Measurements from ENCODE around the gene CCDC14.
"Not testable (repeated sequence)": the region's sequence is repeated elsewhere in the genome, so short reads cannot be mapped to it uniquely, and the experiment has no call there.

Gene CCDC14

GRCh38 chr3:123960781-123961507, at the start of gene CCDC14:
Gene CCDC14, minus strand, starts transcription at chr3:123961229. Its CDS starts 56 bp downstream, at chr3:123961173.
- Mint-ChIP-seq H3K9me3 (no peaks in the 10 kb centered on the region), H3K4me1 (peaks cover 29% of the 10 kb centered on the region), H3K27me3 (no peaks in the 10 kb centered on the region), H3K4me3 (peak within 1 kb of the TSS; percentile 94), H3K36me3 (no peaks in the 10 kb centered on the region), H3K27ac (peak within 1 kb of the TSS; percentile 88)

GRCh38 chr3:124008321-124008720, 47.3 kb upstream of the CCDC14 start:
- H3K4me3 Mint-ChIP-seq, H3K4me1 Mint-ChIP-seq: not testable (repeated sequence)
- peaks cover 36% of the 10 kb centered on the region for H3K27me3 Mint-ChIP-seq

GRCh38 chr3:124007186-124007585, 46.2 kb upstream of the CCDC14 start:
- no peak overlapping the region for H3K4me3 Mint-ChIP-seq
- no peaks in the 10 kb centered on the region for H3K9me3 Mint-ChIP-seq
- H3K36me3 Mint-ChIP-seq, result no peaks in the 10 kb centered on the region
- H3K27ac Mint-ChIP-seq, result no peak overlapping the region
- no peaks in the 10 kb centered on the region for H3K4me1 Mint-ChIP-seq
- H3K27me3 Mint-ChIP-seq, result peaks cover 36% of the 10 kb centered on the region

More at GRCh38 chr3:124008321-124008720, 47.3 kb upstream of the CCDC14 start:
- not testable (repeated sequence) for H3K36me3 Mint-ChIP-seq, H3K9me3 Mint-ChIP-seq, H3K27ac Mint-ChIP-seq

GRCh38 chr3:124002405-124003079, 41.5 kb upstream of the CCDC14 start:
- not testable (repeated sequence) for H3K36me3 Mint-ChIP-seq, H3K9me3 Mint-ChIP-seq, H3K4me3 Mint-ChIP-seq, H3K4me1 Mint-ChIP-seq, H3K27ac Mint-ChIP-seq
- peaks cover 33% of the 10 kb centered on the region for H3K27me3 Mint-ChIP-seq

- not testable (repeated sequence) for H3K4me3 Mint-ChIP-seq
Observed at GRCh38 chr3:124001366-124001765, 40.3 kb upstream of the CCDC14 start.

GRCh38 chr3:123997543-123997942, 36.5 kb upstream of the CCDC14 start:
- Mint-ChIP-seq H3K4me1 (no peaks in the 10 kb centered on the region), H3K9me3 (no peaks in the 10 kb centered on the region), H3K4me3 (no peak overlapping the region), H3K36me3 (no peaks in the 10 kb centered on the region), H3K27me3 (peaks cover 14% of the 10 kb centered on the region), H3K27ac (no peak overlapping the region)

More at GRCh38 chr3:124001366-124001765, 40.3 kb upstream of the CCDC14 start:
- not testable (repeated sequence) for H3K4me1 Mint-ChIP-seq, H3K27ac Mint-ChIP-seq, H3K9me3 Mint-ChIP-seq, H3K36me3 Mint-ChIP-seq
- H3K27me3 Mint-ChIP-seq, result peaks cover 25% of the 10 kb centered on the region

- Mint-ChIP-seq H3K36me3 (no peaks in the 10 kb centered on the region), H3K27me3 (peaks cover 19% of the 10 kb centered on the region), H3K27ac (no peak overlapping the region), H3K4me1 (no peaks in the 10 kb centered on the region), H3K4me3 (no peak overlapping the region), H3K9me3 (no peaks in the 10 kb centered on the region)
Observed at GRCh38 chr3:123993818-123994217, 32.8 kb upstream of the CCDC14 start.

- H3K4me1 Mint-ChIP-seq, H3K36me3 Mint-ChIP-seq, H3K9me3 Mint-ChIP-seq, H3K27ac Mint-ChIP-seq: not testable (repeated sequence)
- H3K4me3 Mint-ChIP-seq, result peak within 1 kb of the TSS; percentile 71
- peaks cover 25% of the 10 kb centered on the region for H3K27me3 Mint-ChIP-seq
Observed at GRCh38 chr3:123991730-123992588, 30.9 kb upstream of the CCDC14 start, which contains the start of gene ROPN1. Gene ROPN1, minus strand, starts transcription at chr3:123992124. Its CDS starts 11,643 bp downstream, at chr3:123980481.

GRCh38 chr3:123986427-123986826, 25.4 kb upstream of the CCDC14 start:
- no peak overlapping the region for H3K27ac Mint-ChIP-seq
- no peak overlapping the region for H3K4me3 Mint-ChIP-seq
- H3K4me1 Mint-ChIP-seq, result no peaks in the 10 kb centered on the region
- no peaks in the 10 kb centered on the region for H3K36me3 Mint-ChIP-seq
- no peaks in the 10 kb centered on the region for H3K9me3 Mint-ChIP-seq
- peaks cover 43% of the 10 kb centered on the region for H3K27me3 Mint-ChIP-seq

- Mint-ChIP-seq H3K4me3 (no peak overlapping the region), H3K4me1 (peaks cover under 1% of the 10 kb centered on the region), H3K27ac (no peak overlapping the region), H3K9me3 (no peaks in the 10 kb centered on the region), H3K36me3 (no peaks in the 10 kb centered on the region), H3K27me3 (peaks cover 43% of the 10 kb centered on the region)
Observed at GRCh38 chr3:123984957-123985356, 23.9 kb upstream of the CCDC14 start.

- Mint-ChIP-seq H3K4me3 (no peak overlapping the region), H3K9me3 (no peaks in the 10 kb centered on the region), H3K27ac (no peak overlapping the region), H3K4me1 (peaks cover 5% of the 10 kb centered on the region), H3K27me3 (peaks cover 42% of the 10 kb centered on the region), H3K36me3 (no peaks in the 10 kb centered on the region)
Observed at GRCh38 chr3:123984350-123984749, 23.3 kb upstream of the CCDC14 start.

- not testable (repeated sequence) for H3K9me3 Mint-ChIP-seq, H3K4me1 Mint-ChIP-seq, H3K36me3 Mint-ChIP-seq, H3K4me3 Mint-ChIP-seq, H3K27ac Mint-ChIP-seq
- peaks cover 29% of the 10 kb centered on the region for H3K27me3 Mint-ChIP-seq
Observed at GRCh38 chr3:123981317-123981716, 20.3 kb upstream of the CCDC14 start.

GRCh38 chr3:123980539-123980938, 19.5 kb upstream of the CCDC14 start:
- Mint-ChIP-seq H3K4me3 (no peak overlapping the region), H3K27ac (no peak overlapping the region), H3K4me1 (peaks cover 5% of the 10 kb centered on the region), H3K27me3 (peaks cover 28% of the 10 kb centered on the region), H3K9me3 (no peaks in the 10 kb centered on the region), H3K36me3 (no peaks in the 10 kb centered on the region)

GRCh38 chr3:123979525-123980501, 18.8 kb upstream of the CCDC14 start:
- H3K4me1 Mint-ChIP-seq, H3K9me3 Mint-ChIP-seq, H3K27ac Mint-ChIP-seq, H3K36me3 Mint-ChIP-seq, H3K4me3 Mint-ChIP-seq: not testable (repeated sequence)
- peaks cover 26% of the 10 kb centered on the region for H3K27me3 Mint-ChIP-seq

- H3K27ac Mint-ChIP-seq, H3K9me3 Mint-ChIP-seq, H3K4me3 Mint-ChIP-seq, H3K4me1 Mint-ChIP-seq, H3K36me3 Mint-ChIP-seq: not testable (repeated sequence)
- peaks cover 19% of the 10 kb centered on the region for H3K27me3 Mint-ChIP-seq
Observed at GRCh38 chr3:123976904-123977303, 15.9 kb upstream of the CCDC14 start.
